AG04450 (cell line): ENCODE results near the gene IL12RB2. TPM values are rescaled to one million over a fixed set of nuclear protein-coding genes. Genes with fewer than 3 reads are reported as not detected.

Experiments used
- CTCF ChIA-PET: fragments of 300-600, 350-600 bp; formaldehyde crosslinking; extraction: SDS; loops from one replicate; lab custom pipeline; 2022; ENCODE audit warnings: antibody characterized with exemption, inconsistent platforms; lab: Charles Lee
- POLR2A ChIA-PET: fragments of 350-600 bp; formaldehyde crosslinking; extraction: SDS; loops from one replicate; lab custom pipeline; 2021; ENCODE audit warnings: antibody characterized with exemption, inconsistent platforms; lab: Yijun Ruan, JAX
- DNase-seq: peaks from one replicate; pipeline ENCODE4 v3.0.0-alpha.2; 2011; ENCODE audit warnings: low read depth, low spot score
- H3K27ac ChIP-seq: one replicate; pipeline ENCODE4 v1.5.1; 2012; ENCODE audit warnings: low read depth, low read length, control low read depth
- H3K27me3 ChIP-seq: one replicate; pipeline ENCODE4 v1.6.0; 2012; ENCODE audit warnings: low read length; ENCODE audit not compliant: control insufficient read depth, insufficient read depth
- H3K4me3 ChIP-seq: 2 replicates; pipeline ENCODE4 v1.5.1; 2011; ENCODE audit warnings: mild to moderate bottlenecking, low read depth, low read length, control low read depth
- H3K9me3 ChIP-seq: 2 replicates; pipeline ENCODE4 v1.5.1; 2012; ENCODE audit warnings: low read length; ENCODE audit not compliant: control insufficient read depth, insufficient read depth
- CTCF ChIP-seq: IDR thresholded peaks from 2 replicates; pipeline ENCODE4 v1.5.1; 2011; ENCODE audit warnings: low read depth, low read length, control low read depth, inconsistent platforms
- polyA plus RNA-seq: library from polyadenylated mRNA; depleted of rRNA; stranded (reverse); fragments of >200 nt; gene quantifications from 2 replicates; pipeline ENCODE4 v1.2.3, GENCODE V29; 2011

IL12RB2 gene
- polyA plus RNA-seq, 1 experiment, result not detected

- TF ChIP-seq CTCF, result no peak
- DNase-seq, result peak; percentile 15
- ChIA-PET CTCF (interaction anchor here (0.5 to 4.3 kb wide), 4 partner anchors 8 to 178 kb away, joined by 3 to 37 read pairs (median 18); no protein-coding TSS in a partner anchor), POLR2A (no interaction called here)
- H3K4me3 ChIP-seq, result no peak overlapping the region
- H3K9me3 ChIP-seq, result no peaks in the 10 kb centered on the region
- no peak overlapping the region for H3K27ac ChIP-seq
- H3K27me3 ChIP-seq, result peaks cover 3% of the 10 kb centered on the region
Observed at GRCh38 chr1:67355745-67356424, 48.2 kb downstream of the IL12RB2 start.

- Histone ChIP-seq H3K27me3 (peaks cover 3% of the 10 kb centered on the region), H3K27ac (no peak overlapping the region), H3K9me3 (no peaks in the 10 kb centered on the region), H3K4me3 (no peak overlapping the region)
- no peak for DNase-seq
- POLR2A ChIA-PET, result no interaction called here
- TF ChIP-seq CTCF, result no peak
- CTCF ChIA-PET, result interaction anchor here (0.7 to 4.3 kb wide), 3 partner anchors 12 to 162 kb away, joined by 3 to 27 read pairs (median 5); no protein-coding TSS in a partner anchor
Observed at GRCh38 chr1:67359592-67359991, 51.9 kb downstream of the IL12RB2 start.

- no peak for DNase-seq
- peaks cover 3% of the 10 kb centered on the region for H3K27me3 ChIP-seq
- TF ChIP-seq CTCF, result no peak
- no peak overlapping the region for H3K4me3 ChIP-seq
- no peaks in the 10 kb centered on the region for H3K9me3 ChIP-seq
- no peak overlapping the region for H3K27ac ChIP-seq
- POLR2A ChIA-PET, result no interaction called here
- CTCF ChIA-PET, result no interaction called here
Observed at GRCh38 chr1:67361641-67362040, 54.0 kb downstream of the IL12RB2 start.

GRCh38 chr1:67367370-67368045, 59.8 kb downstream of the IL12RB2 start:
- TF ChIP-seq CTCF, result no peak
- ChIA-PET POLR2A (no interaction called here), CTCF (interaction anchor here (0.7 to 1.1 kb wide), 2 partner anchors 15 to 20 kb away, joined by 3 to 9 read pairs; no protein-coding TSS in a partner anchor)
- no peak overlapping the region for H3K27ac ChIP-seq
- no peak overlapping the region for H3K4me3 ChIP-seq
- no peaks in the 10 kb centered on the region for H3K9me3 ChIP-seq
- no peak for DNase-seq
- H3K27me3 ChIP-seq, result no peaks in the 10 kb centered on the region

GRCh38 chr1:67368046-67368514, 60.4 kb downstream of the IL12RB2 start:
- POLR2A ChIA-PET, result no interaction called here
- DNase-seq, result no peak
- Histone ChIP-seq H3K4me3 (no peak overlapping the region), H3K27ac (no peak overlapping the region), H3K9me3 (no peaks in the 10 kb centered on the region), H3K27me3 (no peaks in the 10 kb centered on the region)
- no peak for TF ChIP-seq CTCF
- CTCF ChIA-PET, result interaction anchor here (0.6 to 1.3 kb wide), 4 partner anchors 16 to 132 kb away, joined by 3 to 9 read pairs (median 3); no protein-coding TSS in a partner anchor
